ENCODE results near the gene FBXW8. TPM values are rescaled to one million over a fixed set of nuclear protein-coding genes. Genes with fewer than 3 reads are reported as not detected.

Gene FBXW8
- total and polyA plus RNA-seq, 2 donors, result 8.6 to 15.6 TPM

DNA sequence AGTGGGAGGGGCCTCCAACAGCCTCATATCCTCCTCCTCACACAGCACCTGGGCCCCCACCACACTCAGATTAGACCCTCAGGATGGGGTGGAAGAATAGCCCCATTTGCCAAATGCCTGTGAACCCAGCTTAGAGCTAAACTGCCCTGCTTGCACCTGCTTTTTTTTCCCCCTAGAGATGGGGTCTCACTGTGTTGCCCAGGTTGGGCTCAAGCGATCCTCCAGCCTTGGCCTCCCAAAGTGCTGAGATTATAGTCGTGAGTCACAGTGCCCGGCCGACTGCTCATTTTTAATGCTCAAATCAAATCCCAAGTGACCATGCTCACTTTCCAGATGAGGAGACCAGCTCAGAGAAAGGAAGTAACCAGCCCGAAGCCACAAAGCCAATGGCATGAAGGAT is 161.4 kb downstream of the FBXW8 start:
- no peaks in the 10 kb centered on the region for H3K36me3 ChIP-seq (ENCODE audit: insufficient read depth)
- H3K4me3 ChIP-seq (ENCODE audit: low read depth, low read length), result no peak overlapping the region
- H3K4me1 ChIP-seq (ENCODE audit: insufficient read depth), result no peaks in the 10 kb centered on the region
- no peak overlapping the region for H3K27ac ChIP-seq (ENCODE audit: low read depth)
- no peak for DNase-seq (ENCODE audit: extremely low spot score)
- WGBS, result 93% methylated on average over 5 of the region's 5 CpGs

DNA sequence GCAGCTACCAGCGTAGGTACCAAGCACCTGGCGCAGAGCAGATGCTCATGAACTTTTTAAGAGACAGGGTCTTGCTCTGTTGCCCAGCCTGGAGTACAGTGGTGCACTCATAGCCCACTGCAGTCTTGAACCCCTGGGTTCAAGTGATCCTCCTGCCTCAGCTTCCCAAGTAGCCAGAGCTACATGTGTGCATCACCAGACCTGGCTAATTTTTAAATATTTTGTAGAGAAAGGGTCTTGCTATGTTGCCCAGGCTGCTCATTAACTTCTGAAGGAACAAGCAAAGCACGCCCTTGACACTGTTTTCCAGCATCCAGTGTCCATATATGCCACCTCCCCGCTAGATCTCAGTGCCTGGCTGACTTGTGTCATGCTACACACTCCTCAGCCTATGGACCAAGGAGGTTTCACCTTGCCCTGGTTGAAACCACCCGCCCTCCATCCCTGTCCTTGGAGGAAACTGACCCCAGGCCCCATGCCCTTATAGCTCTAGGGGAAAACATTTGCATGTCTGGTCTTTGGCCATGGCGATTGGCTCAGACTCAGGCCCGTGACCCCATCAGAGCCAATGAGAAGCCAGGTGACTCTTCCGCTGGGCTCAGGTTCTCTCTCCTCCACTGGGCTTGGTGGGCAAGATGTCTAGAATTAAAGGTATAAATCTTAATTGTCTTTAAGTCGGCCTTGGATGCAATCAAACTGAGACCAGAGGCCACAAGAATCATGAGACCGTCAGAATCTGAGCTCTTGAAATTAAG is 162.2 kb downstream of the FBXW8 start:
- no peaks in the 10 kb centered on the region for H3K36me3 ChIP-seq (ENCODE audit: insufficient read depth)
- H3K27ac ChIP-seq (ENCODE audit: low read depth), result no peak overlapping the region
- H3K4me3 ChIP-seq (ENCODE audit: low read depth, low read length), result no peak overlapping the region
- H3K4me1 ChIP-seq (ENCODE audit: insufficient read depth), result no peaks in the 10 kb centered on the region
- WGBS, result 76% methylated on average over 10 of the region's 10 CpGs
- DNase-seq (ENCODE audit: extremely low spot score), result no peak

DNA sequence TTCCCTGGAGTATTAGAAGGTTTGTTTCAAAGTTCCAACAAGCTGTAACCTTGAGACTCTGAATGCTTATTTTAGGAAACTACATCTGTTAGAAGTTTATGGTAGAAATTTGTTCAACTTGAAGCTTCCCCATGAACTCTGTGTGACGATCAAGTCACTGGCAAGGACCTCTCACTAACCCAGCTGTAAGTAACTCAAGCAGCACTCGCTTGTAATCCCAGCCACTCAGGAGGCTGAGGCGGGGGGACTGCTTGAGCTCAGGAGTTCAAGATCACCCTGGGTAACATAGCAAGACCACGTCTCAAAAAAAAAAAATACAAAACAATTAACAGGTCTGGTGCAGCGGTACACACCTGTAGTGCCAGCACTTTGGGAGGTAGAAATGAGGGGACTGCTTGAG is 162.9 kb downstream of the FBXW8 start:
- DNase-seq (ENCODE audit: extremely low spot score), result no peak
- H3K4me1 ChIP-seq (ENCODE audit: insufficient read depth), result no peaks in the 10 kb centered on the region
- H3K4me3 ChIP-seq (ENCODE audit: low read depth, low read length), result no peak overlapping the region
- no peaks in the 10 kb centered on the region for H3K36me3 ChIP-seq (ENCODE audit: insufficient read depth)
- H3K27ac ChIP-seq (ENCODE audit: low read depth), result no peak overlapping the region
- WGBS, result 45% methylated on average over 5 of the region's 5 CpGs

DNA sequence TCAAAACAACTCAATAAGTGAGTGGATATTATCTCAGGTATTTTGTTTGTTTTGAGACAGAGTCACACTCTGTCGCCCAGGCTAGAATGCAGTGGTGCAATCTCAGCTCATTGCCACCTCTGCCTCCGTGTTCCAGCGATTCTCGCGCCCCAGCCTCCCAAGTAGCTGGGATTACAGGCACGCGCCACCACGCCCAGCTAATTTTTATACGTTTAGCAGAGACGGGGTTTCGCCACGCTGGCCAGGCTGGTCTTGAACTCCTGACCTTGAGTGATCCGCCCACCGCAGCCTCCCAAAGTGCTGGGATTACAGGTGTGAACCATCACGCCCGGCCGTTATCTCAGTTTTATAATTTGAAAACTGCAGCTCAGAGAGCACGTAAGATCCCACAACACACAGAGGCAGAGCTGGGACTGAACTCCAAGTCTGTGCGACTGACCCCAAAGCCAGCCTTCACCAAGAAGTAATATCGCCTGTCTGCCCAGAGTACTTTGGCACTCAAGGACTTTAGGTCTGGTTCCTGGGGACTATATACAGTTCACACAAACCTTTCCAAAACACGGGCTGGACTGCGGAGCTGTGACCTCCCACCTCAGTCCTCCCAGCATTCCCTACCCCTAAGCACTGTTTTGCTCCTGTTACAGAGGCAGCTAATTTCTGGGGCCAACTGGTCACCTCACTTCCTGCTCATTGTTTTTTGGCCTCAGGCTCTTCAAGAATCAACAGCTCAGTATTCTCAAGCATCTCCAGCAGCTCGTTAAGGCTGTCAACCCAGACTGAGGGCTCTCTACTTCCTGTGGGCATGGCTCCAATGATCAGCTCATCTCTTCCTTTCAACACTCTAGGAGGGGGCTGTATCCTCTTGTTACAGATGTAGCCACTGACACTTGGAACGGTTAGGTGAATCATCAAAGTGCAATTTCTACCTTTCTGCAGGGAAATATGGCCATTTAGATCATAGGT is 165.9 kb downstream of the FBXW8 start:
- DNase-seq (ENCODE audit: extremely low spot score), result no peak
- 67% methylated on average over 24 of the region's 24 CpGs for WGBS

DNA sequence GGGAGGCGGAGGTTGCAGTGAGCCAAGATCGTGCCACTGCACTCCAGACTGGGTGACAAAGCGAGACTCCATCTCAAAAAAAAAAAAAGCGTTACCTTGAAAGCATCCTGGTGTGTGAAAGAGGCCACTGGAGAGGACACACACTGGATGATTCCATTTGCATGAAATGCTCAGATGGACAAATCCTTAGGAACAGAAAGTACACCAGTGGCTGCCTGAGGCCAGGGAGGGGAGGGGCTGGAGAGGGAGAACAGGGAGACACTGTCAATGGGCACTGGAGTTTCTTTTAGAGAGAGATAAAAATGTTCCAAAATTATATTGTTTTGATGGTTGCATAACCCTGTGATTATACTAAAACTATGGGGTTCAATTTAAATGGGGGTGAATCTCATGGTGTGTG is 168.7 kb downstream of the FBXW8 start:
- 94% methylated on average over 4 of the region's 4 CpGs for WGBS
- Histone ChIP-seq H3K27ac (ENCODE audit: low read depth) (no peak overlapping the region), H3K4me1 (ENCODE audit: insufficient read depth) (no peaks in the 10 kb centered on the region), H3K36me3 (ENCODE audit: insufficient read depth) (no peaks in the 10 kb centered on the region), H3K4me3 (ENCODE audit: low read depth, low read length) (no peak overlapping the region)
- no peak for DNase-seq (ENCODE audit: extremely low spot score)

More for the DNA sequence above, 165.9 kb downstream of the FBXW8 start:
- Histone ChIP-seq H3K36me3 (ENCODE audit: insufficient read depth) (no peaks in the 10 kb centered on the region), H3K4me3 (ENCODE audit: low read depth, low read length) (no peak overlapping the region), H3K4me1 (ENCODE audit: insufficient read depth) (no peaks in the 10 kb centered on the region), H3K27ac (ENCODE audit: low read depth) (no peak overlapping the region)

- WGBS, result 39% methylated on average over 6 of the region's 6 CpGs
- DNase-seq (ENCODE audit: extremely low spot score), result no peak
- H3K36me3 ChIP-seq (ENCODE audit: insufficient read depth), result no peaks in the 10 kb centered on the region
Observed at GRCh38 chr12:117080661-117081144, 170.0 kb downstream of the FBXW8 start.

More at GRCh38 chr12:117080661-117081144, 170.0 kb downstream of the FBXW8 start:
- Histone ChIP-seq H3K4me1 (ENCODE audit: insufficient read depth) (no peaks in the 10 kb centered on the region), H3K27ac (ENCODE audit: low read depth) (no peak overlapping the region), H3K4me3 (ENCODE audit: low read depth, low read length) (no peak overlapping the region)

Other genes with a start within 250 kb of the FBXW8 start
- gene SPRING1, start 172.9 kb upstream of the FBXW8 start, total RNA-seq, result 12.6 TPM
- 10.7 TPM for gene SPRING1, start 172.9 kb upstream of the FBXW8 start, polyA plus RNA-seq
- 1.1 TPM for gene RNFT2, start 172.6 kb upstream of the FBXW8 start, total RNA-seq
- gene RNFT2, start 172.6 kb upstream of the FBXW8 start, polyA plus RNA-seq, result 0.35 TPM
- gene HRK, start 29.5 kb upstream of the FBXW8 start, total RNA-seq, result 0.53 TPM
- 0.05 TPM for gene HRK, start 29.5 kb upstream of the FBXW8 start, polyA plus RNA-seq
- 16.1 TPM for gene TESC, start 188.5 kb downstream of the FBXW8 start, total RNA-seq
- gene TESC, start 188.5 kb downstream of the FBXW8 start, polyA plus RNA-seq, result 22.4 TPM